ENCODE results near the gene IPO4. TPM values are rescaled to one million over a fixed set of nuclear protein-coding genes. Genes with fewer than 3 reads are reported as not detected.

Gene IPO4
- total and polyA plus RNA-seq, 2 of the 13 experiments (the other 11 are each of a cell fraction or from before 2014, with no cell fraction given) = 39.0 to 179 TPM

- TF ChIP-seq ZNF646 (CRISPR knock-in tag; IDR thresholded peaks at IDR 0.05) (no peak), HMG20B (CRISPR knock-in tag; conservative IDR thresholded peaks at IDR 0.05) (0 out of 2 replicates have a peak, but pooled peaks have one; percentile 42), ELF1 (CRISPR knock-in tag; IDR thresholded peaks at IDR 0.05) (peak; percentile 90), FOXK1 (CRISPR knock-in tag; IDR thresholded peaks at IDR 0.05; ENCODE audit: borderline replicate concordance, low read depth) (peak; percentile 43; the same call in 1 of the 2 replicates), MIER2 (CRISPR knock-in tag; IDR thresholded peaks at IDR 0.05) (peak; percentile 25; the same call in 1 of the 2 replicates), PRDM15 (CRISPR knock-in tag; IDR thresholded peaks at IDR 0.05) (no peak; the same call in 1 of the 2 replicates), HOXA7 (CRISPR knock-in tag; IDR thresholded peaks at IDR 0.05) (no peak), ZBTB49 (CRISPR knock-in tag; IDR thresholded peaks at IDR 0.05; ENCODE audit: borderline replicate concordance) (no peak; the same call in 1 of the 2 replicates), RBM39 (IDR thresholded peaks at IDR 0.05; ENCODE audit: low read depth, low read length, poor library complexity, severe bottlenecking) (peak; percentile 94), SOX5 (CRISPR knock-in tag; IDR thresholded peaks at IDR 0.05; ENCODE audit: borderline replicate concordance) (peak; percentile 7), KLF11 (CRISPR knock-in tag; IDR thresholded peaks at IDR 0.05) (no peak)
- TF ChIP-seq, protein P1, sequence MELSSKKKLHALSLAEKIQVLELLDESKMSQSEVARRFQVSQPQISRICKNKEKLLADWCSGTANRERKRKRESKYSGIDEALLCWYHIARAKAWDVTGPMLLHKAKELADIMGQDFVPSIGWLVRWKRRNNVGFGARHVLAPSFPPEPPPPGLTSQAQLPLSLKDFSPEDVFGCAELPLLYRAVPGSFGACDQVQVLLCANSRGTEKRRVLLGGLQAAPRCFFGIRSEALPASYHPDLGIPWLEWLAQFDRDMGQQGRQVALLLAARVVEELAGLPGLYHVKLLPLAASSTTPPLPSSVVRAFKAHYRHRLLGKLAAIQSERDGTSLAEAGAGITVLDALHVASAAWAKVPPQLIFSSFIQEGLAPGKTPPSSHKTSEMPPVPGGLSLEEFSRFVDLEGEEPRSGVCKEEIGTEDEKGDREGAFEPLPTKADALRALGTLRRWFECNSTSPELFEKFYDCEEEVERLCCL (CRISPR knock-in tag; IDR thresholded peaks at IDR 0.05; ENCODE audit: borderline replicate concordance) = no peak
- TF ChIP-seq, protein P2, sequence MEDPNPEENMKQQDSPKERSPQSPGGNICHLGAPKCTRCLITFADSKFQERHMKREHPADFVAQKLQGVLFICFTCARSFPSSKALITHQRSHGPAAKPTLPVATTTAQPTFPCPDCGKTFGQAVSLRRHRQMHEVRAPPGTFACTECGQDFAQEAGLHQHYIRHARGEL (CRISPR knock-in tag; IDR thresholded peaks at IDR 0.05) = no peak
These were observed 41.4 kb downstream of the IPO4 start, which contains the start of gene RNF31 (continued) for GRCh38 chr14:24146978-24147760.

Measured in HepG2 (cell line).